HUES48 (cell line): ENCODE results near the gene TWIST1.

Experiments
- H3K27ac ChIP-seq: one replicate; pipeline ENCODE4 v1.7.0; 2013; ENCODE audit warnings: low read depth, low read length, inconsistent platforms
- H3K27me3 ChIP-seq: 2 replicates; pipeline ENCODE4 v1.6.1; 2013; ENCODE audit warnings: mild to moderate bottlenecking, low read length; ENCODE audit not compliant: control insufficient read depth, insufficient read depth
- H3K36me3 ChIP-seq: 2 replicates; pipeline ENCODE4 v1.6.1; 2013; ENCODE audit warnings: low read length; ENCODE audit not compliant: control insufficient read depth, insufficient read depth
- H3K4me1 ChIP-seq: 2 replicates; pipeline ENCODE4 v1.6.1; 2013; ENCODE audit warnings: mild to moderate bottlenecking, low read length; ENCODE audit not compliant: control insufficient read depth, insufficient read depth
- H3K4me3 ChIP-seq: 2 replicates; pipeline ENCODE4 v1.5.1; 2013; ENCODE audit warnings: mild to moderate bottlenecking, low read depth, low read length
- H3K9ac ChIP-seq: 2 replicates; pipeline ENCODE4 v1.6.1; 2013; ENCODE audit warnings: mild to moderate bottlenecking, low read depth, low read length, moderate library complexity
- H3K9me3 ChIP-seq: 2 replicates; pipeline ENCODE4 v1.6.1; 2013; ENCODE audit warnings: low read length; ENCODE audit not compliant: control insufficient read depth, insufficient read depth

Gene TWIST1

GRCh38 chr7:19112274-19113001 lies 5.0 kb downstream of the TWIST1 start:
- H3K27me3 ChIP-seq, result peaks cover 98% of the 10 kb centered on the region
- H3K9ac ChIP-seq, result no peak overlapping the region
- H3K4me1 ChIP-seq, result peaks cover 53% of the 10 kb centered on the region
- no peak overlapping the region for H3K27ac ChIP-seq
- H3K9me3 ChIP-seq, result no peaks in the 10 kb centered on the region
- H3K36me3 ChIP-seq, result no peaks in the 10 kb centered on the region
- H3K4me3 ChIP-seq, result peak overlapping the region; percentile 46

- Histone ChIP-seq H3K27me3 (peaks cover 100% of the 10 kb centered on the region), H3K4me3 (peak overlapping the region; percentile 46; the same call in 1 of the 2 replicates), H3K27ac (no peak overlapping the region), H3K9me3 (no peaks in the 10 kb centered on the region), H3K36me3 (no peaks in the 10 kb centered on the region), H3K4me1 (peaks cover 59% of the 10 kb centered on the region), H3K9ac (no peak overlapping the region)
Measured at GRCh38 chr7:19111474-19112273, 5.8 kb downstream of the TWIST1 start.

- Histone ChIP-seq H3K9ac (no peak overlapping the region), H3K27ac (no peak overlapping the region), H3K36me3 (no peaks in the 10 kb centered on the region), H3K4me3 (peak overlapping the region; percentile 21; the same call in 1 of the 2 replicates), H3K27me3 (peaks cover 100% of the 10 kb centered on the region), H3K9me3 (no peaks in the 10 kb centered on the region), H3K4me1 (peaks cover 66% of the 10 kb centered on the region)
Measured at GRCh38 chr7:19110776-19111175, 6.7 kb downstream of the TWIST1 start.

- Histone ChIP-seq H3K9me3 (no peaks in the 10 kb centered on the region), H3K27ac (no peak overlapping the region), H3K27me3 (peaks cover 100% of the 10 kb centered on the region), H3K4me1 (peaks cover 71% of the 10 kb centered on the region), H3K4me3 (no peak overlapping the region), H3K36me3 (no peaks in the 10 kb centered on the region), H3K9ac (no peak overlapping the region)
Measured at GRCh38 chr7:19110026-19110730, 7.3 kb downstream of the TWIST1 start.

GRCh38 chr7:19109000-19109946 lies 8.2 kb downstream of the TWIST1 start:
- no peak overlapping the region for H3K9ac ChIP-seq
- H3K36me3 ChIP-seq, result no peaks in the 10 kb centered on the region
- peaks cover 69% of the 10 kb centered on the region for H3K4me1 ChIP-seq
- H3K27me3 ChIP-seq, result peaks cover 100% of the 10 kb centered on the region
- no peak overlapping the region for H3K27ac ChIP-seq
- no peaks in the 10 kb centered on the region for H3K9me3 ChIP-seq
- H3K4me3 ChIP-seq, result peak overlapping the region; percentile 67

- H3K9me3 ChIP-seq, result no peaks in the 10 kb centered on the region
- peaks cover 65% of the 10 kb centered on the region for H3K4me1 ChIP-seq
- peak overlapping the region; percentile 67 for H3K4me3 ChIP-seq
- H3K36me3 ChIP-seq, result no peaks in the 10 kb centered on the region
- peaks cover 98% of the 10 kb centered on the region for H3K27me3 ChIP-seq
- H3K27ac ChIP-seq, result peak overlapping the region; percentile 39
- H3K9ac ChIP-seq, result peak overlapping the region; percentile 20
Measured at GRCh38 chr7:19107356-19108146, 9.9 kb downstream of the TWIST1 start.

- peaks cover 98% of the 10 kb centered on the region for H3K27me3 ChIP-seq
- no peak overlapping the region; the same call in 1 of the 2 replicates for H3K9ac ChIP-seq
- H3K4me3 ChIP-seq, result peak overlapping the region; percentile 67
- H3K4me1 ChIP-seq, result peaks cover 60% of the 10 kb centered on the region
- H3K36me3 ChIP-seq, result no peaks in the 10 kb centered on the region
- H3K27ac ChIP-seq, result no peak overlapping the region
- H3K9me3 ChIP-seq, result no peaks in the 10 kb centered on the region
Measured at GRCh38 chr7:19107081-19107355, 10.4 kb downstream of the TWIST1 start.

GRCh38 chr7:19106241-19107080 lies 11.0 kb downstream of the TWIST1 start:
- H3K9ac ChIP-seq, result no peak overlapping the region
- peaks cover 55% of the 10 kb centered on the region for H3K4me1 ChIP-seq
- peak overlapping the region; percentile 67 for H3K4me3 ChIP-seq
- no peaks in the 10 kb centered on the region for H3K36me3 ChIP-seq
- H3K27me3 ChIP-seq, result peaks cover 95% of the 10 kb centered on the region
- H3K27ac ChIP-seq, result no peak overlapping the region
- no peaks in the 10 kb centered on the region for H3K9me3 ChIP-seq

GRCh38 chr7:19105546-19105945 lies 11.9 kb downstream of the TWIST1 start:
- peaks cover 90% of the 10 kb centered on the region for H3K27me3 ChIP-seq
- H3K4me3 ChIP-seq, result peak overlapping the region; percentile 67; the same call in 1 of the 2 replicates

More at GRCh38 chr7:19105546-19105945, 11.9 kb downstream of the TWIST1 start:
- no peaks in the 10 kb centered on the region for H3K36me3 ChIP-seq
- H3K4me1 ChIP-seq, result peaks cover 49% of the 10 kb centered on the region
- H3K9me3 ChIP-seq, result no peaks in the 10 kb centered on the region
- no peak overlapping the region for H3K9ac ChIP-seq
- H3K27ac ChIP-seq, result no peak overlapping the region
